Right hindlimb (tissue), 1 donor: ENCODE data around the gene TIMP3.

Source experiments
- DNase-seq: peaks from one replicate; pipeline ENCODE4 v3.0.0-alpha.2; 2018

Gene TIMP3

GRCh38 chr22:32809786-32810554 is 8.5 kb downstream of the TIMP3 start:
- DNase-seq, result no peak

- DNase-seq, result no peak
Observed at GRCh38 chr22:32810555-32811133, 9.1 kb downstream of the TIMP3 start.

- DNase-seq, result no peak
Observed at GRCh38 chr22:32811788-32812545, 10.5 kb downstream of the TIMP3 start.

- DNase-seq, result no peak
Observed at GRCh38 chr22:32814285-32814860, 12.9 kb downstream of the TIMP3 start.

- DNase-seq, result no peak
Observed at GRCh38 chr22:32815059-32815458, 13.6 kb downstream of the TIMP3 start.

- DNase-seq, result peak; percentile 44
Observed at GRCh38 chr22:32815943-32816342, 14.4 kb downstream of the TIMP3 start.

- no peak for DNase-seq
Observed at GRCh38 chr22:32817137-32817730, 15.7 kb downstream of the TIMP3 start.

- peak; percentile 51 for DNase-seq
Observed at GRCh38 chr22:32818446-32819115, 17.1 kb downstream of the TIMP3 start.

- DNase-seq, result no peak
Observed at GRCh38 chr22:32819120-32819519, 17.6 kb downstream of the TIMP3 start.

- DNase-seq, result no peak
Observed at GRCh38 chr22:32820131-32821119, 18.9 kb downstream of the TIMP3 start.

GRCh38 chr22:32822179-32822877 is 20.8 kb downstream of the TIMP3 start:
- DNase-seq, result no peak

- no peak for DNase-seq
Observed at GRCh38 chr22:32823024-32823730, 21.7 kb downstream of the TIMP3 start.

- DNase-seq, result no peak
Observed at GRCh38 chr22:32824531-32825312, 23.2 kb downstream of the TIMP3 start.

GRCh38 chr22:32826537-32826936 is 25.0 kb downstream of the TIMP3 start:
- no peak for DNase-seq

- peak; percentile 70 for DNase-seq
Observed at GRCh38 chr22:32827049-32827602, 25.6 kb downstream of the TIMP3 start.

GRCh38 chr22:32828150-32828549 is 26.6 kb downstream of the TIMP3 start:
- no peak for DNase-seq

- no peak for DNase-seq
Observed at GRCh38 chr22:32828561-32828960, 27.1 kb downstream of the TIMP3 start.

GRCh38 chr22:32829451-32829851 is 27.9 kb downstream of the TIMP3 start:
- DNase-seq, result no peak

- DNase-seq, result peak; percentile 61
Observed at GRCh38 chr22:32830473-32830872, 29.0 kb downstream of the TIMP3 start.
